Right forelimb (tissue), 1 donor: Measurements from ENCODE around the gene RAD52.

Experiments
- DNase-seq: peaks from one replicate; pipeline ENCODE4 v3.0.0-alpha.2; 2018

The RAD52 gene

DNA sequence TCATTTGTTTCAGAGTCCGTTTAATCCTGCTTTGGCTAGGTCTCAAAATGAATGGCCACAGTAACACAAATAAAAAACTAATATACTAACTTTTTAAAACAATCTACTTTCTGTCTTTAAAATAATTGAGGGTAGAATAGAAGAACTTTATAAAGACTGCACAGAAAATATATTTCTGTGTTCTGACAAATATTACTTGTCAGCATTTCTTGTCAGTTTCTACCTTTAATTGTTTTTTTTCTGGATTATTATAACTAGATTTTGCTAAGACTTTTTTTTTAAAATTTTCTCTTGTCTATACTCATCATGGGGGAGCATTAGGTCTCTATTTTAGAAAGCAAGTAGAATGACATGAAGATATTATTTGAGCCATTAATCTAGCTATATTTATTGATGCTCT is 86.2 kb downstream of the RAD52 start:
- DNase-seq: no peak

DNA sequence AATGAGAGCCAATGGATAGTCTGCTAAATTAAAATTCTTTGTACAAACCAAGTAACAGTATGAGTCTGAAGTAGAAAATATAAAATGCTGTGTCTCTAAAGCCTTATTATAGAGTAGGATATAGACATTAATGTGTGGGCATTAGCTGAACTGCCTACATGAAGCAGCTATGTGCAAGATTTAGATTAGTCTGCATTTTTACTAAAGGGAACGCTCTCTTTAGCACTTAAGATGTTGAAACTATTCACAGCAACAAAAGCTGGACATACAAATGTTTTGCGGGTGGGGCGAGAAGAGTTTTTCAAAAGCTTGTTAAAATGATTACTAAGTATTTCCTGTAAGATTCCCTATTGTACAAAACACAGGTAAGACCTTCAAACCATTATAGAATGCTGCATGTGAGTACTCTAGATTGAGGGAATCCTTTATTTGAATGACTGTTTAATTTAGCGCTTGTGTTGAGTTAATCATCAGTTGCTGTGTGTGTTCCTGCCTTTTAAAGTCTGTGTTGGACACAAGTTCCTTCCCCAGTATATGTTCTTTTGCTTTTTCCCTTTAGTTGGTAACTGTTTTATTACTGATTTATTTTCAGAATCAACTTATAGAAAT is 87.1 kb downstream of the RAD52 start:
- DNase-seq: no peak
